ENCODE data around the gene CYB5D1.
A peak's percentile ranks its signal among the peaks of the same experiment; 100 is the strongest.

The CYB5D1 gene

DNA sequence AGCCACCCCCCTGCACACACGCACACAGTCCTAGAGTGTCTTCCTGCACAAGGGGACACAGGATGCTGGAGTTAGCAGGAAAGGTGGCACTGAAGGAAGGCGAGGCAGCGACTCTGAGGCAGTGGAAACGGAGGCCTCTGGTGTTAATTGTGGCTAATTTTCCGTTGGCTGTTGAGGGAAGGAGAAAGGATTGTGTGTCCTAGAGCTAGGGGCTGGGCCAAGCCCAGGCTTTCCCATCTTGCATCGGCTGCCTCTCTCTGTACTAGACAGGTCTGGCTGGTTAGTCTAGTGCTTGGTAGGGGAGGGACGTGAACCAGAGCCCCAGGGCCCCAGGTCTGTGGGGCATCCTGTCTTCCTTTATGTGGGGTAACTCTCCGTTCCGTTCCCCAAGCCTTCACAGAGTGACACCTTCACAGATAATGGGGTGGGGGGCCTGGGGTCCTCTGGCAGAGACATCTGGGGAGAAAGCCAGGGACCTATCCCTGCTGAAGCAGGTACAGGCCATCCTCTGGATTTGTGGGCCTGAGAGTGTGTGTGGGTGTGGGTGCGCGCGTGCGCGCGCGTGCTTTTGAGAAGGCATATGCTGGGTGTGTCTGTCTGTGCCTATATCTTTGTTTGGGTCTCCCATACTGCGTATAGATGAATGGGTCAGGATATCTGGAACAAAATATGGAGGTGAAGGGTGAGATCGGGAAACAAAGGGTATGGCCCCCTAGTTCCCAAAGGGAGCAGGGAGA, 30.5 kb downstream of the CYB5D1 start, which contains the start of gene CHD3:
Gene CHD3, plus strand, starts transcription at position 606 of the 737 bp plus-strand sequence. CDS start 212 bp downstream, outside the sequence.
- TF ChIP-seq, protein P1, sequence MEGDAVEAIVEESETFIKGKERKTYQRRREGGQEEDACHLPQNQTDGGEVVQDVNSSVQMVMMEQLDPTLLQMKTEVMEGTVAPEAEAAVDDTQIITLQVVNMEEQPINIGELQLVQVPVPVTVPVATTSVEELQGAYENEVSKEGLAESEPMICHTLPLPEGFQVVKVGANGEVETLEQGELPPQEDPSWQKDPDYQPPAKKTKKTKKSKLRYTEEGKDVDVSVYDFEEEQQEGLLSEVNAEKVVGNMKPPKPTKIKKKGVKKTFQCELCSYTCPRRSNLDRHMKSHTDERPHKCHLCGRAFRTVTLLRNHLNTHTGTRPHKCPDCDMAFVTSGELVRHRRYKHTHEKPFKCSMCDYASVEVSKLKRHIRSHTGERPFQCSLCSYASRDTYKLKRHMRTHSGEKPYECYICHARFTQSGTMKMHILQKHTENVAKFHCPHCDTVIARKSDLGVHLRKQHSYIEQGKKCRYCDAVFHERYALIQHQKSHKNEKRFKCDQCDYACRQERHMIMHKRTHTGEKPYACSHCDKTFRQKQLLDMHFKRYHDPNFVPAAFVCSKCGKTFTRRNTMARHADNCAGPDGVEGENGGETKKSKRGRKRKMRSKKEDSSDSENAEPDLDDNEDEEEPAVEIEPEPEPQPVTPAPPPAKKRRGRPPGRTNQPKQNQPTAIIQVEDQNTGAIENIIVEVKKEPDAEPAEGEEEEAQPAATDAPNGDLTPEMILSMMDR (IDR thresholded peaks at IDR 0.05; ENCODE audit: low read depth, low read length, missing control alignments): no peak
- DNase-seq (ENCODE audit: extremely low read depth, low read depth): no peak

DNA sequence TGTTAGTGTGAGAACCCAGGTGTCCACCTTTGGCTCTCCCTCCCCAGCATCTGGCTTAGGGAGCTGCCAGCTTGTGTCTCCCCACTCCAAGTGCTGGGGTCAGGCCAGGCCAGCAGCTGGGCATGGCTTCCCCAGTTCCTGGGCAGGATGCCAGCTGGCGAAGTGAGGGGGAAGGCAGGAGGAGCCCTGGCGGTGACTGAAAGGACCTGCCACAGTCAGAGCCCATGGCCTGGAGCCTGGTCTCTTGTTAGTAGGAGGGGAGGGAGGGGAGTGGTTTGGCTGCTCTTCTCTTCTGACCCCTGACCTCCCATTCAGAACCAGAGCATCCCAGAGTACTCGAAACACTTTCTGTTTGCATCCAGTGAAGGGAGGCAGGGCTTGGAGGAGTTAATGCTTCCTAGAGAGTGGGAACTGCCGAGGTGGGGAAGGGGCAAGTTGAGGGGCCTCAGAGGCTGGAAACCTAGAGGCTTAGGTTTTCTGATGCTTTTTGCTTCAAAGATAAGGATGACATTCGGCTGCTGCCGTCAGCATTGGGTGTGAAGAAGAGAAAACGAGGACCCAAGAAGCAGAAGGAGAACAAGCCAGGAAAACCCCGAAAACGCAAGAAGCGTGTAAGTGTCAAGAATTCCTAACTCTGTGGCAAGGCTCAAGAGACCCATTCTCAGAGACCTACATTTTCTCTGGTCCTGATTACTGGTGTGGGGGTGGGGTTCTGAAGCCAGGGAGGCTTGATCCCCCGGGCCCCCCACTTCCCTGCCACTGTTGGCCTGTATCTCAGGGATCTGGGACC, 31.6 kb downstream of the CYB5D1 start:
- peak; percentile 72 for DNase-seq (ENCODE audit: extremely low read depth, low read depth)
- peak overlapping the region; percentile 78; the same call in 1 of the 2 replicates for H3K4me3 ChIP-seq (replicated peaks; ENCODE audit: low read depth, low read length)

More for the DNA sequence above, 30.5 kb downstream of the CYB5D1 start, which contains the start of gene CHD3:
- H3K4me3 ChIP-seq (replicated peaks; ENCODE audit: low read depth, low read length): peak within 1 kb of the TSS; percentile 78

DNA sequence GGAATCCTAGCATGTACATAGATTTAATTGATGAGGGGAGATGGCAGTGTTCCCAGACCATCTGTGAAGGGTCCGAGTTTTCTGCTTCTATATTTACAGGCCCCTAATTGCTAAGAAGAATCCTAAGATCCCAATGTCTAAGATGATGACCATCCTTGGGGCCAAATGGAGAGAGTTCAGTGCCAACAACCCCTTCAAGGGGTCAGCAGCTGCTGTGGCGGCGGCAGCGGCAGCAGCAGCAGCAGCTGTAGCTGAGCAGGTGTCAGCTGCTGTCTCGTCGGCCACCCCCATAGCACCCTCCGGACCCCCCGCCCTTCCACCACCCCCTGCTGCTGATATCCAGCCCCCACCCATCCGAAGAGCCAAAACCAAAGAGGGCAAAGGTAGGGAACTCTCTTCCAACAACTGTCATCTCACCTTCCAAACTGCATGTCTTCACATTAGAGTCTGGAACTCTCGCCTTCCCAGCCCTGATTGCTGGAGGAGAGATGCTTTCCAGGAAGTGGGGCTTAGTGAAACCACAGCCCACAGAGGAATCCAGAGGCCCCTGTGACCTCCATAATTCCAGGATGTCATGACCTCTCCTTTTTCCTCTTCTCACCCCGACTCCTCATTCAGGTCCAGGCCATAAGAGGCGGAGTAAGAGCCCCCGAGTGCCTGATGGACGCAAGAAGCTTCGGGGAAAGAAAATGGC, 35.5 kb downstream of the CYB5D1 start:
- TF ChIP-seq, protein P1 (IDR thresholded peaks at IDR 0.05; ENCODE audit: low read depth, low read length, missing control alignments): no peak
- DNase-seq (ENCODE audit: extremely low read depth, low read depth): no peak
- H3K4me3 ChIP-seq (replicated peaks; ENCODE audit: low read depth, low read length): no peak overlapping the region

More for the DNA sequence above, 31.6 kb downstream of the CYB5D1 start:
- TF ChIP-seq, protein P1 (IDR thresholded peaks at IDR 0.05; ENCODE audit: low read depth, low read length, missing control alignments): peak; percentile 43

DNA sequence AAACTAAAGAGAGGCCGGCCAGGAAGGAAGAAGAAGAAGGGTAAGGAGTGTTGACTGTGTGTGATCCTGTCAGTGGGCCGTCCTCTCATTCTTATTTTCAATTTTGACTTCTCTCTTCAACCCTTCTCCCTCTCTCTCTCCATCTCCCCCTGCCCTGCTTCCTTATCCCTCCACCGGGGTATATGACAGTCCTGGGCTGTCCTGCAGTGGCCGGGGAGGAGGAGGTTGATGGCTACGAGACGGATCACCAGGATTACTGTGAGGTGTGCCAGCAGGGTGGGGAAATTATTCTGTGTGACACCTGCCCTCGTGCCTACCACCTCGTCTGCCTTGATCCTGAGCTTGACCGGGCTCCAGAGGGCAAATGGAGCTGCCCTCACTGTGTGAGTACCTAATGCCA, 36.4 kb downstream of the CYB5D1 start:
- TF ChIP-seq, protein P1 (IDR thresholded peaks at IDR 0.05; ENCODE audit: low read depth, low read length, missing control alignments): no peak
- DNase-seq (ENCODE audit: extremely low read depth, low read depth): no peak
- H3K4me3 ChIP-seq (replicated peaks; ENCODE audit: low read depth, low read length): no peak overlapping the region

DNA sequence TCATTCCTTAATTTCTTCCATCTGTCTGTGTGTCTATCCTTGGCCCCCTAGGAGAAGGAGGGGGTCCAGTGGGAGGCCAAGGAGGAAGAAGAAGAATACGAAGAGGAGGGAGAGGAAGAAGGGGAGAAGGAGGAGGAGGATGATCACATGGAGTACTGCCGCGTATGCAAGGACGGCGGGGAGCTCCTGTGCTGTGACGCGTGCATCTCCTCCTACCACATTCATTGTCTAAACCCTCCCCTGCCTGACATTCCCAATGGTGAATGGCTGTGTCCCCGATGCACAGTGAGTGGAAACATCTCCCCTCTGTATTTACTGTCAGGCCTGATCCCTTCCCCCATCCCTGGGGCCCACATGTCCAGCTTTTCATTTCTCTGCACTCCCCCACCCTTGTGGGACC, 37.1 kb downstream of the CYB5D1 start:
- TF ChIP-seq, protein P1 (IDR thresholded peaks at IDR 0.05; ENCODE audit: low read depth, low read length, missing control alignments): no peak
- H3K4me3 ChIP-seq (replicated peaks; ENCODE audit: low read depth, low read length): no peak overlapping the region
- DNase-seq (ENCODE audit: extremely low read depth, low read depth): no peak

DNA sequence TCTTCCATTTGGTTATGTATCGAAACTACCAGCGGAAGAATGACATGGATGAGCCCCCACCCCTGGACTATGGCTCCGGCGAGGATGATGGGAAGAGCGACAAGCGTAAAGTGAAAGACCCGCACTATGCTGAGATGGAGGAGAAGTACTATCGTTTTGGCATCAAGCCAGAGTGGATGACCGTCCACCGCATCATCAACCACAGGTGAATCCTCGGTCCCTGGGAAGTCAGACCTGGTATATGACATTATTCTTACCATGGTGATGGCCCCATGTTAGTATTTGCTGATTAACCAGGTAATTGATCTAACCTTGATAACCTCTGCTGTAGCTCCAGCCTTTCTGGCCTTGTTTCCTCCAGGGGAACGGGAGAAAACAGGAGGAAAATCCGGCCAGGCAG, 39.3 kb downstream of the CYB5D1 start:
- TF ChIP-seq, protein P1 (IDR thresholded peaks at IDR 0.05; ENCODE audit: low read depth, low read length, missing control alignments): no peak
- no peak overlapping the region for H3K4me3 ChIP-seq (replicated peaks; ENCODE audit: low read depth, low read length)

More for the DNA sequence above, 39.3 kb downstream of the CYB5D1 start:
- no peak for DNase-seq (ENCODE audit: extremely low read depth, low read depth)

Data from HFF-Myc (cell line).